GM19452 (cell line): Measurements from ENCODE around the gene C8G.

Experiments used
- ATAC-seq: cut with Tn5 transposase; IDR thresholded peaks from one replicate; pipeline ENCODE4 v1.9.1; 2021; ENCODE audit not compliant: unreplicated experiment

C8G gene

GRCh38 chr9:136980669-136981478 lies 35.8 kb downstream of the C8G start:
- ATAC-seq, result no peak

GRCh38 chr9:136981588-136982231 lies 36.7 kb downstream of the C8G start:
- ATAC-seq, result no peak

- no peak for ATAC-seq
Measured at GRCh38 chr9:136982232-136983051, 37.4 kb downstream of the C8G start, which contains the start of gene LCNL1. Gene LCNL1 (plus strand): TSS chr9:136982993. CDS start chr9:136983587, 594 bp downstream.

GRCh38 chr9:136983167-136983566 lies 38.1 kb downstream of the C8G start:
- no peak for ATAC-seq

GRCh38 chr9:136983656-136984314 lies 38.7 kb downstream of the C8G start:
- no peak for ATAC-seq

GRCh38 chr9:136984464-136985026 lies 39.5 kb downstream of the C8G start:
- no peak for ATAC-seq

GRCh38 chr9:136985027-136985602 lies 40.1 kb downstream of the C8G start:
- ATAC-seq, result no peak

GRCh38 chr9:136985853-136986252 lies 40.8 kb downstream of the C8G start:
- ATAC-seq, result no peak

GRCh38 chr9:136988872-136989271 lies 43.8 kb downstream of the C8G start:
- ATAC-seq, result no peak

GRCh38 chr9:136990242-136990911 lies 45.3 kb downstream of the C8G start:
- no peak for ATAC-seq

- ATAC-seq, result peak; percentile 84
Measured at GRCh38 chr9:136991993-136992818, 47.2 kb downstream of the C8G start, which contains the start of gene PAXX. Gene PAXX (plus strand): TSS chr9:136992422. CDS start chr9:136992444, 22 bp downstream.

GRCh38 chr9:136992819-136993369 lies 47.9 kb downstream of the C8G start:
- no peak for ATAC-seq

GRCh38 chr9:136994180-136994887 lies 49.3 kb downstream of the C8G start:
- no peak for ATAC-seq

GRCh38 chr9:136994888-136995230 lies 49.8 kb downstream of the C8G start:
- ATAC-seq, result no peak

- no peak for ATAC-seq
Measured at GRCh38 chr9:136995362-136995761, 50.3 kb downstream of the C8G start.

GRCh38 chr9:136995772-136996311 lies 50.8 kb downstream of the C8G start:
- ATAC-seq, result no peak
